G401 (cell line): ENCODE results near the gene TUT1. TPM values are rescaled to one million over a fixed set of nuclear protein-coding genes. Genes with fewer than 3 reads are reported as not detected.
"Not testable (repeated sequence)": the region's sequence is repeated elsewhere in the genome, so short reads cannot be mapped to it uniquely, and the experiment has no call there.

Experiments
- DNase-seq: peaks from one replicate; pipeline ENCODE4 v3.0.0-alpha.2; 2015; ENCODE audit warnings: low spot score
- in situ Hi-C: cut with HindIII; loops from 2 replicates; pipeline ENCODE4 v1.10.0; 2016; ENCODE audit warnings: low sequenced_read_pairs, mixed read lengths
- total RNA-seq: library from RNA; depleted of rRNA; stranded (reverse); fragments of >200 nt; shearing (Covaris generic); gene quantifications from 2 replicates; pipeline ENCODE4 v1.2.3, GENCODE V29; 2014; rRNA removed

Gene TUT1, protein sequence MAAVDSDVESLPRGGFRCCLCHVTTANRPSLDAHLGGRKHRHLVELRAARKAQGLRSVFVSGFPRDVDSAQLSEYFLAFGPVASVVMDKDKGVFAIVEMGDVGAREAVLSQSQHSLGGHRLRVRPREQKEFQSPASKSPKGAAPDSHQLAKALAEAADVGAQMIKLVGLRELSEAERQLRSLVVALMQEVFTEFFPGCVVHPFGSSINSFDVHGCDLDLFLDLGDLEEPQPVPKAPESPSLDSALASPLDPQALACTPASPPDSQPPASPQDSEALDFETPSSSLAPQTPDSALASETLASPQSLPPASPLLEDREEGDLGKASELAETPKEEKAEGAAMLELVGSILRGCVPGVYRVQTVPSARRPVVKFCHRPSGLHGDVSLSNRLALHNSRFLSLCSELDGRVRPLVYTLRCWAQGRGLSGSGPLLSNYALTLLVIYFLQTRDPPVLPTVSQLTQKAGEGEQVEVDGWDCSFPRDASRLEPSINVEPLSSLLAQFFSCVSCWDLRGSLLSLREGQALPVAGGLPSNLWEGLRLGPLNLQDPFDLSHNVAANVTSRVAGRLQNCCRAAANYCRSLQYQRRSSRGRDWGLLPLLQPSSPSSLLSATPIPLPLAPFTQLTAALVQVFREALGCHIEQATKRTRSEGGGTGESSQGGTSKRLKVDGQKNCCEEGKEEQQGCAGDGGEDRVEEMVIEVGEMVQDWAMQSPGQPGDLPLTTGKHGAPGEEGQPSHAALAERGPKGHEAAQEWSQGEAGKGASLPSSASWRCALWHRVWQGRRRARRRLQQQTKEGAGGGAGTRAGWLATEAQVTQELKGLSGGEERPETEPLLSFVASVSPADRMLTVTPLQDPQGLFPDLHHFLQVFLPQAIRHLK
- total RNA-seq: 16.5 and 17.6 TPM in 2 replicates

DNA sequence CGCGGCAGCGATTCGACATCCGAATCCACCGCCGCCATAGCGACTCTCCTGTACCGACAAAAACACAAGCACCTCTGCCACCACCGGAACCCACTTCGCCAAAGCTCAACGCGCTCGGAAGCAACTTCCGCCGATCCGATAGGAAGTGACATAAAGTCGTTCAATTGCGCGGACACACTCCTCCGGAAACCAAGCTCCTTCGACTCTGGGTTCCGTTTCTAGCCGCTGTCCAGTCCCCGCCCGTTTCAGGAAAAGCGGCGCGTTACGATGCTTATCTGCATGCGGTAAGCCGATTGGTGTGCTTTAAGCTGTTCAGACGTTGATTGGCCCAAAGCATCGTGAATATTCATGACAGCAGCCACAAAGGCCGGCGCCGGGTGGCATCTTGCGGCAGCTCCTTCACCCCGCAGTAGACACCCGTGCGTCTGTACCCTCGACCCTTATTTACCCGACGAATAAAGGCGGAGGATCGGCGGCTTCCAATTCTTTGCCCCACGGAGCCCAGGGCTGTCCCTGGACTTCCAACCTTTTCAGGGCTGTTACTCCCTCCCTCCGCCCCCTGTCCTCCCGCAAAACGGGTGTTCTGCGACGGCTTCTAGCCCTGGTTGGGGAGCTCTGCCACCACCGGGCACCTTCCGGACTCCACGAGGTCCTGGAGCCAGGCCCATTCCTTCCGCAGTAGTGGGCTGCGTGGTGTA is at the start of gene TUT1:
TSS of gene TUT1 (minus strand) at position 76 of the 698 bp plus-strand sequence. CDS start at position 38, 38 bp downstream.
- in situ Hi-C loops: no loop called here
- peak; percentile 100 for DNase-seq

DNA sequence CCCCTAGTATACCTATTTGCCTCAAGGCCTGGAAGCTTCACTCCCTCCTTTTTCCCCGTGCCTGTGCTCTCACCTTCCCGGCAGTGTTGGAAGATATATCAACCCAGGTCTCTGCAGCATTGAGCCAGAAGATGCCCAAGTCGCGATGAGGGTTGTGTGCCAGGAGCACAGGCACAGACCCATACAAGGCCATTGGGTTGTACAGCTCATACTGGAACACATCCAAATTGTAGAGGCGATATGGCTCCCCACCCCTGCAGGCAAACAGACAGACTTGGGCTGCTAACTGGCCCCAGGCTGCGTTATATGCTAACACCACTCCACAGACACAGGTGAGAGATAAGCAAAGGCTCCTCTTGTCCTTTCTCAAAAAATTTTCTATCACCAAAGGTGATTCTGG is 41.2 kb upstream of the TUT1 start:
- DNase-seq: no peak
- in situ Hi-C loops: no loop called here

DNA sequence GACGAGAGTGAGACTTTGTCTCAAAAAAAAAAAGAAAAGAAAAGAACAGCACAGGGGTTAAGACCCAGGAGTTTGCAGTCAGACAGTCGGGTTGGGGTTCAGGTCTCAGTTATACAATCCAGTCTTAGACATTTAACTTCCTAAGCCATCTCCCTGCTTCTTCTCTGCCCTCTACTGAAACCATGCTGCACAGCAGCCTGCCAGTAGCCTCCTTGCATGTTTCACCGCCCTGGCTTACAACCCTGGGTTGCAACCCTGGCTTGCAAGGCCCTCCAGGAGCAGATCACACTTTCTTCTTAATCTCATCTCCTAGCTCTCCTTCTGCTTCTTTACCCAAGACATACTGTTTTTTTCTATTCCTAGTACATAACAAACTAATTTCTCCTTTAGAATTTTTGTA is 36.4 kb upstream of the TUT1 start:
- in situ Hi-C loops: no loop called here
- DNase-seq: no peak

DNA sequence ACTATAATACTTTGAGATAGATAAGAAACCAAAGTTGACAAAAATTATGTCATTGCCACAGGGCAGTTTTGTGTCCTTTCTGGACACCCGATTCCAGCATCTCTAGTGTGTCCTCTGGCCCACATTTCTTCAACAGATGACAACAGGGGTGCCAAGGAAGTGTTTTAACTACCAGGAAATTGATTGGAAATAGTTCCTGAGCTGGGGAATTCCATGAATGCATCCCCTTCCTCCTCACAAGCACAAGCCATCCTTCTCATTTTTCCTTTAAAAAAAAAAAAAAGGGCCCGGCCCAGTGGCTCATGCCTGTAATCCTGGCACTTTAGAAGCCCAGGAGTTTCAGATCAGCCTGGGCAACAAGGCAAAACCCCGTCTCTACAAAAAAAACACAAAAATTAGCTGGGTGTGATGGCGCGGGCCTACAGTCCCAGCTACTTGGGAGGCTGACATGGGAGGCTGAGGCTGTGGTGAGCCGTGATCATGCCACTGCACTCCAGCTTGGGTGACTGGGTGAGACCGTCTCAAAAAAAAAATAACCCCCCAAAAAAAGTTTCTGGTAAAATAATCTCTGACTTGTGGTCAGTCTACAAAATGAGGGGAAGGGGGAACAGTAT is 31.3 kb upstream of the TUT1 start:
- in situ Hi-C loops: no loop called here
- DNase-seq: no peak

DNA sequence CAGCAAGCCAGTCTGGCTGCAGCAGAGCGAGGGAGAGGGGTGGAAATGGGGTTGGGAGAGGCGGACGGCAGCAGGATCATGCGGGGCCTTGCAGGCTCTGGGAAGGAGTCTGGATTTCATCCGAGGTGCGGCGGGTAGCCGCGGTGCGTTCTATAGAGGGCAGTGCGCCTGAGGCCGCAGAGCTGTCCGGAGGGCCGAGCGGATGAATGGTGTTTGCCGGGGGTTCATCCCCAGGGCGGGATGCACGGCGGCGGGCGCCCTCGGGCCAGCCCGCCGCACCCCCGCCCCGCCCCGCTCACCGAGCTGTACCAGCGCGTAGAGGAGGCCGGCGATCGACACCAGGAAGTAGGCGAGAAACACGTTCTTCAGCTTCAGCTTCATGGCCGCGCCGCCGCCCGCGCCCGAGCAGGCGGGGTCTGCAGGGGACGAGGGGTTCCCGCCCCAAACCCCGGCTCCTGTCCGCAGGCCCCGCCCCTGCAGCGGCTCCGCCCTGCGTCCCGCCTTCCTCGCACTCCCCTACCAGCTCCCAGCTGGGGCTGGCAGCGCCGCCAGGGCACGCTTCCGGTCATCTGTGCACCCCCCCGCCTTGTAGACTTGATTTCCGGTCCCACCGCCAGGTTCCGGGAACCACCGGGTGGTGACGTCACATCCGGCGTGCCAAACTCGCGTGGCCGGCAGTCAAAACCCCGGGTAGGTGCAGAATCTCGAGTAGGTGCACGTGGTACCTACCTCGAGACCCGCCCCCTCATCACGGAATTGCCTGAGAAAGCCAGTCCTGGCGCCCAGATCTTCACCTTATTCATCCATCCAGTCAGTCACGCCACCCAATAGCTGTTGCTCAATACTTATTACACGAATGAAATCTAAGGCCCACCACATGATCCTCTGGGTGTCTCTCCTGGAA is 30.5 kb upstream of the TUT1 start, which contains the start of gene B3GAT3:
TSS of gene B3GAT3 (minus strand) at position 420 of the 904 bp plus-strand sequence. CDS start at position 381, 39 bp downstream.
- DNase-seq: peak; percentile 98
- in situ Hi-C loops: no loop called here

DNA sequence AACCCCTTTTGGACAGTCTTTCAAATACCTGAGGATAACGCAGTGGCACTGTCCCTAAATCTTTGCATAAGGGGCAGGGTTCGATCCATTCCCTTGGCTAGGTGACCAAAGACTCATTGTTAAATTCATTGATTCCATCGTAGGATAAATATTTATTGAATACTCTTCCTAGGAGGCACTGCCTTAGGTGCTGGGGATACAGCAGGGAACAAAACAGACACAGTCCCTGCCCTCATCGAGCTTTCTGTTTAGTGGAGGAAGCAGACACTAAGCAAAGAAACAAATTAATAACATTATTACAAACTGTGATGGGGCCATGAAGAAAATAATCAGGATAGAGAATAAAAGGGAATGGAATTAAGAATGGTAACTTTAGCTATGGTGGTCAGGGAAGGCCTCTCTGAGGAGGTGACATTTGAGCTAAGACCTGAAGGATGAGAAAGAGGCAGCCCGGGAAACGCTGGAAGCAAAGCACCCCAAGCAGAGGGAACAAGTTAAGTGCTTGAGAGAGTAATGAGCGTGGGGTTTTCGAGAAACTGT is 29.8 kb upstream of the TUT1 start:
- no peak for DNase-seq
- in situ Hi-C loops: no loop called here

DNA sequence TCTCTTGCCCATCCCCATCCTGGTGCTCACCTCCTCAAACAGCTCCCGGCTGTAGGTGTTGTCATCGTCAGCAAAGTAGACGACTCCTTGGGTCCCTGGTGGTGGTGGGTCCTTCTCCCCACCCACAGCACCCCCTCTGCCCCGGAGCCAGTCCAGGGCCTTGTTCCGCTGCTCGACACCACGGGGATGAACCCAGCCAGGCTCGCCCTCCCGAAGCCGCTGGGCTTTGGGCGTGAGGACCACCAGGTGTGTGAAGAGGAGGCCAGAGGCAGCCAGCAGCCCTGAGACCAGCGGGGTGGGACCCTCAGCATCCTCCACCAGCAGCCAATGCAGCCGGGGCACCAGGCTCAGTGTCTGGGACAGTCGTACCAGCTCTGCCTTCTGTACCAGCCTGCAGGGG is 25.6 kb upstream of the TUT1 start:
- in situ Hi-C loops, DNase-seq: not testable (repeated sequence)

DNA sequence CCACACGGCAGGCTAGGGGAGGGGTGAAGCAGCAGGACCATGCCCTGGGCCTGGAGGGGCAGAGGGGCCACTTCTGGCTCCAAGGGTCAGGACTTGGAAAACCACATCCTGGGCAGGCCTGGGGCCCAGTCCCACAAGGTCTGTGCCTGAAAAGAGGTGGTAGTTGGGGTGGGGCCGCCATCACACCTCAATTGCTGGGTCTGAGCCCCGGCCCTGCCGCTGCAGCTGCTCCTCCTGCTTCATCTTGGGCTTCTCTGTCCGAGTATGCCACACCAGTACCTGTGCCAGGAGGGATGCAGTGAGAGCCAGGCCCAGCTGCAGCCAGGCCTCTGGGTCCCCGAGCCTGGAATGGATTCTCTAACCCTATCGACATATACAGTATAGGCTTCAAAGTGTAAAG is 24.2 kb upstream of the TUT1 start:
- no peak for DNase-seq
- in situ Hi-C loops: no loop called here

DNA sequence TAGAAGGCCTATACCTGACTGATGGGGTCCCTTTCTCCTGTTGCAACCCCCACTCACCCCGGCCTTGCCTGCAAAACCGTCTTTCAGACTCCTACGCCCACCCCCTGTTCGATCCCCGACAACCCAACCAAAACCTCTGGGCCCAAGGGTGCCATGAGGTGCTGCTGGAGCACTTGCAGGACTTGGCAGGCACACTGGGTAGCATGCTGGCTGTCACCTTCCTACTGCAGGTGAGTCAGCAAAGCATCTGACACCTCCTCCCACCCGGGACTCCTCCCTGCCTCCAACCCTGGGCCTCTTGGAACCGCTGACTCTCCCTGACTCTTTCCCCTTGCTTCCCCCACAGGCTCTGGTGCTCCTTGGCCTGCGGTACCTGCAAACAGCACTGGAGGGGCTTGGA is 23.0 kb upstream of the TUT1 start:
- DNase-seq: no peak
- in situ Hi-C loops: no loop called here

DNA sequence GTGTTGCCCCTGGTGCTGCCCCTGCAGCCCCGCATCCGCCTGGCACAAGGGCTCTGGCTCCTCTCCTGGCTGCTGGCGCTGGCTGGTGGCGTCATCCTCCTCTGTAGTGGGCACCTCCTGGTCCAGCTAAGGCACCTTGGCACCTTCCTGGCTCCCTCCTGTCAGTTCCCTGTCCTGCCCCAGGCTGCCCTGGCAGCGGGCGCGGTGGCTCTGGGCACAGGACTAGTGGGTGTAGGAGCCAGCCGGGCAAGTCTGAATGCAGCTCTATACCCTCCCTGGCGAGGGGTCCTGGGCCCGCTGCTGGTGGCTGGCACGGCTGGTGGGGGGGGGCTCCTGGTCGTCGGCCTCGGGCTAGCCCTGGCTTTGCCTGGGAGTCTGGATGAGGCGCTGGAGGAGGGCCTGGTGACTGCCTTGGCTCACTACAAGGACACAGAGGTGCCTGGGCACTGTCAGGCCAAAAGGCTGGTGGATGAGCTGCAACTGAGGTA is 22.0 kb upstream of the TUT1 start:
- DNase-seq: peak; percentile 71
- in situ Hi-C loops: no loop called here

DNA sequence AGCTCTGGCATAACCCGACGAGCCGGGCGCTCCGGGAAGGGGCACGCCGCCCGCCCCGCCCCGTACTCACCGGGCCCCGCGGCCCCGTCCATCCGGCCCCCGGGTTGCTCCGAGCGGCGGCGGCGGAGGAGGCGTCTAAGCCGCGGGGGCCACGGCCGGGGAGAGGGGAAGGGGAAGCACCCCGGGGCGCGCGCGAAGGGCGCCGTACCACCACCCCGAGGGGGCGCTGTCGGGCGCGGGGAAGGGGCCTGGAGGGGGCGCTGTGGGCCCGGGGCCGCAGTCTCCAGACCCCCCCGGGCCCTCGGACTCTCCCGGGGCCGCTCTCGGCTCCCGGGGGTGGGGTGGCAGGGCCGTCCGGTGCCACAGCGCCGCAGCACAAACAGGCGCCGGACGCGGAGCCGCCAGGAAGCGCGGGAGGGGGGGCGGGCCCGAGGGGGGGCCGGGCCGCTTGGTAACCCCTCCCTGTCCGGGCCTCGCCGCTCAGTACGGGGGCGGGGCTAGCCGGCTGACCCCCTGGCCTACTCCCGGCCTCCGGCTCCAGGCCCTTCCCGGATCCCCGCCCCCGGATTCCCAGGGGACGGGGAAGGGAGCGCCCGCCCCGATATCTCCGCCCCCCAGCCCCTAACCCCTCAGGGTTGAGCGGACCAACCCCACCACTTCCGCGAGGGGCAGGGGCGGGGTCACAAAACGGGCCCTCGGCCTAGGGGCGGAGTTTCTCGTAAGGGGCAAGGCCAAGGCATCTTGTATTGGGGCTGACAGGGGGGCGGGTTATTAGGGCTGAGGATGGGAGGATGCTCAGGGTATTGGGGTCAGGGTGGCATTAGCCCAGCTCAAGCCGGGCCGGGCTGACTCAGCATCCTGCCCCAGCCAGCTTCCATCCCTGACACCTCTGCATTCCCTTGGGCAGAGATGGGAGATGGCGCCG is 21.3 kb upstream of the TUT1 start, which contains the start of the genes EML3 and ROM1:
TSS of gene EML3 (minus strand) at position 410 of the 925 bp plus-strand sequence. CDS start at position 92, 318 bp downstream.
TSS of gene ROM1 (plus strand) at position 892 of the 925 bp plus-strand sequence. CDS start at position 917, 25 bp downstream.
- peak; percentile 80 for DNase-seq
- in situ Hi-C loops: no loop called here

DNA sequence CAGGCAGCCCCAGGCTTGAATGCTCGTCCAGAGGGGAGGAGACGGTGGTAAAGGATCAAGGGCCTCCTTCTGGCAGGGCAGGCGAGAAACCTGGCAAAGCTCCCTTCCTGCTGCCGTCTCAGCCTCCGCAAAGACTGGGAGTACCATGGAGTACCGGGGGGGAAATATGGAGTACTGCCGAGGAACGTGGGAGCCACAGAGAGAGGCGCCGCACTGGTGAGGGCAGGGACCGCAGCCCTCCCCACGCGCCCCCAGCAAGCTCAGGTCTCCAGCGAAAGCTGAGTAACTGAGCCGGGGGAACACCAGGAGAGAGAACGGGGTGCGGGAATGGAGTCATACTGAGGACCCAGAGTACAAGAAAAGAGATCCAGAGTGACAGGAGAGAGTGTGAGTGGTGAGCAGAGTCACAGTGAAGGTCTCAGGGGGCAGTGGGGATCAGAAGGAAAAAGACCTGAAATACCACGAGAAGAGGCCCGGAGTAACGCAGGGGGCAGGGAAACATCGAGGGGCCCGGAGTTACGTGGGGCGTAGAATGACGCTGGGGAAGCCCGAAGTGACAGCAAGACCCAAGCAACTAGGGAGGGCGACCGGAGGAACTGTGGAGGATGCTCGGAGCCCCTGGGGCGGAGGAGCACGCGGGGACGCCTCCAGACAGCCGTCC is 20.5 kb upstream of the TUT1 start:
- in situ Hi-C loops: no loop called here
- peak; percentile 62 for DNase-seq

DNA sequence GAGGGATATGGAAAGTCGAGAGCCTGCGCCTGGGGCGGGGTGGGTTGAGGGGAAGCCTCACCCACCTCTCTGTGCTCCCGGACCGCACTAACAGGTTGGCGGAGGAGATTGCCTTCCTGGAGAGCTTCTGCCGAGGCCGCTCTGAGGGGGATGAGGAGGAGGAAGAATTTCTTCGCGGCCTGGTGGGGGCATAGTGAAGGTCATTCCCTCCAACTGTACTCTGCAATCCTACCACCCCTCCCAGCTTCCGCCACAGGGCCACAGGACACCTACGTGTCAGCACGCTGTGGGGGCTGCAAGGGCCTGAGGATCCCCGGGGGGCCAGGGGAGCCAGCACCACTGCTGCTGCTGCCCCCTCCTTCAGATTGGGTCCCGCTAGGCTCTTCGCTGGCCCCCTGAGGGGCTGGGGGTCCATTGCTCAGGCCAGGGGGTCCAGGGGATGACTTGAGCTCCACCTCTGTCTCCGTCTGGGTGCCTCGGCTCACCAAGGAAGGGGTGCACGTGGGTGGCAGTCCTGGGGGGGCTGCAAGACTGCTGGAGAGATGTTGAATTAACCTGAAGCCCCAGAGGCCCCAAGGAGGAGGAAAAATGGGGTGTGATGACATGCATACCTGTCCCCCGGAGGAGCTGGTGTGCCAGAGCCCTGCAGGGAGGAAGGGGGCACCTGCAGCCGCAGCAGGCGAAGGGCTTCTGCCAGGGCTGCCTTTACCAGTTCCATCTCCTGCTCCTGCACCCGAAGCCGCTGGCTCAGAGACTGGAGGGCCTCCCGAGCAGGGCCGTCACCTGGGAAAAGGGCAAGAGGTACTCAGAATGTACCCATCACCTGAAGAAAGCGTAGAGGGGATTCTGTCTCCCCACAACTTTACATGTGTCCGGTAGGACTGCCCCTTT is 19.7 kb upstream of the TUT1 start:
- no peak for DNase-seq
- in situ Hi-C loops: no loop called here

DNA sequence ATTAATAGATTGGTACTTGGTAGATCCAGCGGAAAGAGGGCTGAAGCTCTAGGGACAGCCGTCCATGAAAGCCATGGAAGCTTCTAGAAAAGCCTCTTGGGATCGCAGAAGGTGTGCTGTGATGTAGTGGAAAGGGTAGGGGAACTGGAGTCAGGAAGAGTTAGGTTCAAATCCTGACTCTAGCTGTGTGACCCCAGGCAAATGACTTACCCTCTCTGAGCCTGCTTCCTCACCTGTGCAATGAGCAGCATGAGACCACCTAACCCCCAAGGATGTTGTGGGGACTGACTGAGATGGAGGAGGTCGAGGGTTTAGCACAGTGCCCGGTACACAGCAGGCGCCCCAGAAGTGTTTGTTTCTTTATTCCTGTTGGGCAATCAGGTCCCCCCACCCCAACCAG is 19.1 kb upstream of the TUT1 start:
- DNase-seq: no peak
- in situ Hi-C loops: no loop called here

DNA sequence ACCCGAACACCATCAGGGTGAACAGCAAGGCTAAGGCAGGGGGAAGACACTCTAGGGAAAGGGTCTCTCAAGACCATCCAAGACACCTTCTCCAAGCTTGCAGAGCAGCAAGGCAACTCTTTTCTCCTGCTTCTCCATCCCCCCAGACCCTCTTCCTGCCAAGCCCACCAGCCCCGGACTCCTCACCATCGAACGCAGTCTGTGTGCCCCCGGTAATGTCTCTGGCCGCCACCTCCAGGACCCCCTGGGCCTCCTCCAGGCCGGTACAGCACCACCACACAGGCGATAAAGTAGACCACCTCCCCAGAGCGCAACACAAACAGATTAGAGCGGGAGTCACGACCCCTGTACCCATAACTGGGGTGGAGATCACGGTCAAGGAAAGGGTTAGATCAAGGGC is 17.5 kb upstream of the TUT1 start:
- DNase-seq: no peak
- in situ Hi-C loops: no loop called here
